Measurements from ENCODE around the gene KIF6. TPM values are rescaled to one million over a fixed set of nuclear protein-coding genes. Genes with fewer than 3 reads are reported as not detected.

The KIF6 gene
- total RNA-seq, 2 experiments from 2014 or later: not detected

DNA sequence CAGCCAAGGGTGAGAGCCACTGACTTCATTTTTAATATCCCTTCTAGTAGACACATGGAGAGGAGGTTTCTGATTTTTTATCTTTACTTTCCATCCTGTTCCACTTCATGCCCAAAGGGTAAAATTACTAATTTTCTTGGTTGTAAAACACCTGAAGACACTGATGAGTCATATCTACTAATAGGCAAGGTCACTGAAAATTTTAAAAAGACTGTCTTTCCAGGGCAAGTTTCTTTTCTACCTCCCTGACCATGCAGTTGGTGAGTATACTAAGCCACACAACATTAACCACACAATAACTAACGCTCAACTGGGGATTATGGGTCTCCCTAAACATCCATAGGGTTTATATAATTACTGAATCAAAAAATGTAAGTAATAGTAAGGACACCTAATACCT, 109.6 kb downstream of the KIF6 start:
- no peak for ATAC-seq (ENCODE audit: poor library complexity)
- DNase-seq: no peak
- H3K27me3 Mint-ChIP-seq: peaks cover 12% of the 10 kb centered on the region
- H3K9me3 Mint-ChIP-seq: no peaks in the 10 kb centered on the region
- H3K4me1 Mint-ChIP-seq (ENCODE audit: low read depth): no peaks in the 10 kb centered on the region
- Histone ChIP-seq H3K4me1 (ENCODE audit: insufficient read depth, low read length) (no peaks in the 10 kb centered on the region), H3K27ac (ENCODE audit: low read depth in 1 of 2, low read length in 2 of 2) (no peak overlapping the region), H3K4me3 (ENCODE audit: low read length) (no peak overlapping the region), H3K9me3 (ENCODE audit: control insufficient read depth in 1 of 2, insufficient read depth in 1 of 2, low read length in 2 of 2) (no peaks in the 10 kb centered on the region), H3K36me3 (ENCODE audit: insufficient read depth, low read length) (no peaks in the 10 kb centered on the region), H3K27me3 (ENCODE audit: control insufficient read depth in 1 of 2, insufficient read depth in 2 of 2, low read length in 2 of 2) (no peaks in the 10 kb centered on the region)
- intact Hi-C loops (cut with DNase I, micrococcal nuclease): no loop called here
- ChIA-PET CTCF (no interaction called here), POLR2A (no interaction called here)
- H3K4me3 Mint-ChIP-seq: no peak overlapping the region
- H3K27ac Mint-ChIP-seq: no peak overlapping the region
- no peaks in the 10 kb centered on the region for H3K36me3 Mint-ChIP-seq (ENCODE audit: low read depth)
- TF ChIP-seq, protein P1, sequence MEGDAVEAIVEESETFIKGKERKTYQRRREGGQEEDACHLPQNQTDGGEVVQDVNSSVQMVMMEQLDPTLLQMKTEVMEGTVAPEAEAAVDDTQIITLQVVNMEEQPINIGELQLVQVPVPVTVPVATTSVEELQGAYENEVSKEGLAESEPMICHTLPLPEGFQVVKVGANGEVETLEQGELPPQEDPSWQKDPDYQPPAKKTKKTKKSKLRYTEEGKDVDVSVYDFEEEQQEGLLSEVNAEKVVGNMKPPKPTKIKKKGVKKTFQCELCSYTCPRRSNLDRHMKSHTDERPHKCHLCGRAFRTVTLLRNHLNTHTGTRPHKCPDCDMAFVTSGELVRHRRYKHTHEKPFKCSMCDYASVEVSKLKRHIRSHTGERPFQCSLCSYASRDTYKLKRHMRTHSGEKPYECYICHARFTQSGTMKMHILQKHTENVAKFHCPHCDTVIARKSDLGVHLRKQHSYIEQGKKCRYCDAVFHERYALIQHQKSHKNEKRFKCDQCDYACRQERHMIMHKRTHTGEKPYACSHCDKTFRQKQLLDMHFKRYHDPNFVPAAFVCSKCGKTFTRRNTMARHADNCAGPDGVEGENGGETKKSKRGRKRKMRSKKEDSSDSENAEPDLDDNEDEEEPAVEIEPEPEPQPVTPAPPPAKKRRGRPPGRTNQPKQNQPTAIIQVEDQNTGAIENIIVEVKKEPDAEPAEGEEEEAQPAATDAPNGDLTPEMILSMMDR (IDR thresholded peaks at IDR 0.05): no peak

- no peak for DNase-seq
- ChIA-PET POLR2A (no interaction called here), CTCF (no interaction called here)
- Histone ChIP-seq H3K36me3 (ENCODE audit: insufficient read depth, low read length) (no peaks in the 10 kb centered on the region), H3K4me1 (ENCODE audit: insufficient read depth, low read length) (no peaks in the 10 kb centered on the region), H3K27ac (ENCODE audit: low read depth in 1 of 2, low read length in 2 of 2) (no peak overlapping the region), H3K27me3 (ENCODE audit: control insufficient read depth in 1 of 2, insufficient read depth in 2 of 2, low read length in 2 of 2) (no peaks in the 10 kb centered on the region), H3K4me3 (ENCODE audit: low read length) (no peak overlapping the region), H3K9me3 (ENCODE audit: control insufficient read depth in 1 of 2, insufficient read depth in 1 of 2, low read length in 2 of 2) (no peaks in the 10 kb centered on the region)
- TF ChIP-seq, protein P1 (IDR thresholded peaks at IDR 0.05): no peak
- no peak overlapping the region for H3K4me3 Mint-ChIP-seq
- no peaks in the 10 kb centered on the region for H3K4me1 Mint-ChIP-seq (ENCODE audit: low read depth)
- no peaks in the 10 kb centered on the region for H3K36me3 Mint-ChIP-seq (ENCODE audit: low read depth)
- no peaks in the 10 kb centered on the region for H3K9me3 Mint-ChIP-seq
- H3K27ac Mint-ChIP-seq: no peak overlapping the region
- ATAC-seq (ENCODE audit: poor library complexity): no peak
- H3K27me3 Mint-ChIP-seq: peaks cover 14% of the 10 kb centered on the region
- intact Hi-C loops (cut with DNase I, micrococcal nuclease): no loop called here
These were observed 110.7 kb downstream of the KIF6 start for GRCh38 chr6:39614393-39614950.

GRCh38 chr6:39610221-39610620, 115.0 kb downstream of the KIF6 start:
- Mint-ChIP-seq H3K4me1 (ENCODE audit: low read depth) (no peaks in the 10 kb centered on the region), H3K27me3 (peaks cover 16% of the 10 kb centered on the region), H3K36me3 (ENCODE audit: low read depth) (no peaks in the 10 kb centered on the region), H3K27ac (no peak overlapping the region), H3K4me3 (no peak overlapping the region), H3K9me3 (no peaks in the 10 kb centered on the region)
- H3K27me3 ChIP-seq (ENCODE audit: control insufficient read depth in 1 of 2, insufficient read depth in 2 of 2, low read length in 2 of 2): no peaks in the 10 kb centered on the region
- no peak overlapping the region for H3K4me3 ChIP-seq (ENCODE audit: low read length)
- no peaks in the 10 kb centered on the region for H3K36me3 ChIP-seq (ENCODE audit: insufficient read depth, low read length)
- ChIA-PET CTCF (no interaction called here), POLR2A (no interaction called here)
- TF ChIP-seq, protein P1 (IDR thresholded peaks at IDR 0.05): no peak
- no peaks in the 10 kb centered on the region for H3K4me1 ChIP-seq (ENCODE audit: insufficient read depth, low read length)
- intact Hi-C loops (cut with DNase I, micrococcal nuclease): no loop called here
- ATAC-seq (ENCODE audit: poor library complexity) (no peak), DNase-seq (no peak)
- H3K27ac ChIP-seq (ENCODE audit: low read depth in 1 of 2, low read length in 2 of 2): no peak overlapping the region
- H3K9me3 ChIP-seq (ENCODE audit: control insufficient read depth in 1 of 2, insufficient read depth in 1 of 2, low read length in 2 of 2): no peaks in the 10 kb centered on the region
